Measurements from ENCODE around the gene SIRT5.

Gene SIRT5

DNA sequence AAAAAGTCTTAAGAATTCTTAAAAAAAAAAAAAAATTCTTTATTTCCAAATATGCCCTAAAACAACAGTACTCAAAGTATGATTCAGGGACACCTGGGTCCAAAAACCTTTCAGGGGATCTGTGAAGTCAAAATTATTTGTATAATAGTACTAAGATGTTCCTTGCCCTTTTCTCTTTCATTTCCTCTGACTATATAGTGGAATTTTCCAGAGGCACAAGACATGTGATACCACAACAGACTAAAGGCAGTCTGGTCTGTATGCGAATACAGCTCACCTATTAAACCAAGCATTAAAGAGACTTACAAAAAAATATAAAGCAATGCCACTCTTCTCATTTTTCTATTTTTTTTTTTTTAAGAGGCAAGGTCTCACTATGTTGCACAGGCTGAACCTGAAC lies 56.1 kb downstream of the SIRT5 start:
- H3K4me3 ChIP-seq (ENCODE audit: low read depth, low read length), result no peak overlapping the region
- TF ChIP-seq, protein P1, sequence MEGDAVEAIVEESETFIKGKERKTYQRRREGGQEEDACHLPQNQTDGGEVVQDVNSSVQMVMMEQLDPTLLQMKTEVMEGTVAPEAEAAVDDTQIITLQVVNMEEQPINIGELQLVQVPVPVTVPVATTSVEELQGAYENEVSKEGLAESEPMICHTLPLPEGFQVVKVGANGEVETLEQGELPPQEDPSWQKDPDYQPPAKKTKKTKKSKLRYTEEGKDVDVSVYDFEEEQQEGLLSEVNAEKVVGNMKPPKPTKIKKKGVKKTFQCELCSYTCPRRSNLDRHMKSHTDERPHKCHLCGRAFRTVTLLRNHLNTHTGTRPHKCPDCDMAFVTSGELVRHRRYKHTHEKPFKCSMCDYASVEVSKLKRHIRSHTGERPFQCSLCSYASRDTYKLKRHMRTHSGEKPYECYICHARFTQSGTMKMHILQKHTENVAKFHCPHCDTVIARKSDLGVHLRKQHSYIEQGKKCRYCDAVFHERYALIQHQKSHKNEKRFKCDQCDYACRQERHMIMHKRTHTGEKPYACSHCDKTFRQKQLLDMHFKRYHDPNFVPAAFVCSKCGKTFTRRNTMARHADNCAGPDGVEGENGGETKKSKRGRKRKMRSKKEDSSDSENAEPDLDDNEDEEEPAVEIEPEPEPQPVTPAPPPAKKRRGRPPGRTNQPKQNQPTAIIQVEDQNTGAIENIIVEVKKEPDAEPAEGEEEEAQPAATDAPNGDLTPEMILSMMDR (IDR thresholded peaks at IDR 0.05; ENCODE audit: low read depth, low read length), result no peak

DNA sequence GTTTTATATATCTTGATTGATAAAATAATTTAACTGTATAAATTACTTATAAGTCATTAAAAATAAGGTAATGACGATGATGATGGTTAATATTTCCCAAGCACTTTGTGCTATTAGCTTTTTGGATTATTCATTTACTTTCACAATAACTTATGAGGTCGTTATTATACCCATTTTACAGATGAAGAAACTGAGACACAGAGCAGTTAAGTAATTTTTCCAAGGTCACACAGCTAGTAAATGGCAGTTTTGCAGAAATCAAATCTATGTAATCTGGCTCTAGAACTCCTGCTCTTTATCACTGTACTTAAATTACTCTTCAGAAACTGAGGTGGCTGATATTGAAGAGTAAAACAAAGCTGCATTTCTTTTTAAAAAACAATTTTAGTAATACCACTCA lies 58.9 kb downstream of the SIRT5 start:
- no peak overlapping the region for H3K4me3 ChIP-seq (ENCODE audit: low read depth, low read length)
- TF ChIP-seq, protein P1 (IDR thresholded peaks at IDR 0.05; ENCODE audit: low read depth, low read length), result no peak

DNA sequence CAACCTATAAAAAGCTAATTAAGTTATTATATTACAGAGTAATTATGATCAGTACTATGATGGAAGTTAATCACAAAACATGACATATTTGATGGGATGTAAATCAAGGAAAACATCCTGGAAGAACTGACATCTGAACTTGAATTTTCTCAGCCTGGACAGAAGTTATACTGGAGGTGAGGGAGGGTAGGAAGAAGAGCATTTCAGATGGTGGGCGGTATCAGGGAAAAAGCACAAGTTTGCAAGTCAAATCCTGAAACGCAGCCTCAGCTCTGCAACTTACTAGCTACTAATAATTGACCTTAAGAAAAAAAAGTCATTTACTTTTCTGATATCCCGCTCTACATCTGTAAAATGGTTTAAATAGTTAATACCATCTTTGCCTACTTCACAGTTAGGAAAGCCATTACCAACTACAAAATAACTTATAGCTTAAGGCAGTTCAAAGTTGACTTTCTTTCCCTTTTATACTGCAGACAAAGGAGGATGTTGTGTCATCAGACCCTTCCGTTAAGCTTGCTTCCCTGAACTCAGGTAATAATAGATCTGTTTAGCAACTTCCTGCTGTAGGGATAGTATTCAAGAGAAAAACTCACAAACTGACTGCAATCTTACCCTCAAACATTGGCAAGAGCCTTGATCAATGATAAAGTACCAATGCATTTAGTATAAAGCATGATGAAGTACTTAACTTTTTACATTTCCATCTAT lies 61.7 kb downstream of the SIRT5 start:
- H3K4me3 ChIP-seq (ENCODE audit: low read depth, low read length), result no peak overlapping the region
- TF ChIP-seq, protein P1 (IDR thresholded peaks at IDR 0.05; ENCODE audit: low read depth, low read length), result no peak

DNA sequence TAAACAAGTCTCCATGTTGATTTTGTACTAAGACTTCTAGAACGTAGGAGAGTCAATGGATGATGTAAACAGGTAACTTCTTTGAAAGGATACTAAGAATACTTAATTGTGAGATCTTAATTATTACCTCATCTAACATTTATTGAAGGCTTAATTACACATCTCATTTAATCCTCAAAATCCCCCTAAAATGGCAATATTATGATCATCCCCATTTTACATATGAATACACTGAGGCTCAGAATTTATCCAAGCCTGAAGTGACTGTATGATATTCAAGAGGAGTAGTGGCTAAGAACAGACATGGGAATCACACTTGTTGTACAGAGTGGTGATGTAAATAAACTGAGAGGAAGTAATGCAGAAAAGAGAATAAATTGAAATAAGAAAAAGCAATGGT lies 63.6 kb downstream of the SIRT5 start:
- H3K4me3 ChIP-seq (ENCODE audit: low read depth, low read length), result no peak overlapping the region
- TF ChIP-seq, protein P1 (IDR thresholded peaks at IDR 0.05; ENCODE audit: low read depth, low read length), result no peak

DNA sequence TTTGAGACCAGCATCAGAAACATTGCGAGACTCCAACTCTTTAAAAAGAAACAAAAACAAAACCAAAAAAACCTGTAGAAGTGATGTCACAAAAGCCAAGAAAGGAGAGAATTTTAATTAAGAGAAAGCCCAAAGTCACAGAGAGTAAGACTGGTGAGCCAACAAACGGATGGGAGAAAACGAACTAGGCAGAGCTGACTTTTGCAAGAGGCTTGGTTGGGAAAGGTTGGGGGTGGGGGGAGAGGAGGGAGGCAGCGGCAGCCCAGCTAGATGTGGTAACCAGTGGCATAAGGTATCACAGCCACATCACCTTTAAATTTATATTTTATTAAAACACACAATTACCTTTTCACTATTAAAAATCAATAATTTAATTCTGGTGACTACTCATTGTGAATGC lies 64.2 kb downstream of the SIRT5 start:
- H3K4me3 ChIP-seq (ENCODE audit: low read depth, low read length), result no peak overlapping the region
- TF ChIP-seq, protein P1 (IDR thresholded peaks at IDR 0.05; ENCODE audit: low read depth, low read length), result no peak

DNA sequence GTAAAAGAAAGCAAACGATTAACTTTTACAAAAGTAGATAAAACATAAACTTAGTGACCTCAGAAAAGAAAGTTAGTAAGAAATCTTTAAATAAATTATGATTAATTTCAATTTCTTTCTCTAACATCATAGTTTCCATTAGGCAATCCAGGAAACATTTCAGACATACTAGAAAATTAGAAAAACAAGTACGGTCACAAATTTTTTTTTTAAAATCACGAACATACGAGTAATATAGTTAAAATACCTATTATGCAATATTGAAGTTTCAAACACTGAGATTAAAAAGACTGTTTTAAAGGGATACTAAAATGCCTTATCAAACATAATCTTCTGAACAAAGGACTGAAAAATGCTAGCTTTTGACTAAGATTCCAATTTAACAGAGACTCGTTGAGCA lies 66.9 kb downstream of the SIRT5 start:
- TF ChIP-seq, protein P1 (IDR thresholded peaks at IDR 0.05; ENCODE audit: low read depth, low read length), result no peak

DNA sequence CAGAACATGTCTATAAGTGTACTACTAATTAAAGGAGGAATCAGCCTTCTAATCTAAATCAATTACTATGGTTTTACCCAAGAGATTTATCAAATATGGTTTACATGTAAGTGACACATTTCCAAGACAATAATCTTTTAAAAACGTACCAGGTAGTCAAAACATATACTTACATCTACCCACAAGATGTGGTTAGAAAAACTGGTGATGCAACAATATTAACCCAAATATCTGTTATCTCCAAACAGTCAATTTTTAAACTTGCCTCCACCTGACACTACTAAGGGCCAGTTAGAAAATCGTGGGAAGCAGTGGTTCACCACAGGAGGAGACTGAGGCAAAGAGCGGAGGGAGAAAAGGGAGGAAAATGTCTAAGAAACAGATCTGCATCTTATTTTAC lies 68.7 kb downstream of the SIRT5 start:
- TF ChIP-seq, protein P1 (IDR thresholded peaks at IDR 0.05; ENCODE audit: low read depth, low read length), result no peak
- H3K4me3 ChIP-seq (ENCODE audit: low read depth, low read length), result no peak overlapping the region

More for the DNA sequence above, 66.9 kb downstream of the SIRT5 start:
- no peak overlapping the region for H3K4me3 ChIP-seq (ENCODE audit: low read depth, low read length)

Data from WI38 (cell line).